ENCODE data around the gene CAT.

- TF ChIP-seq CTCF (IDR thresholded peaks at IDR 0.05) = no peak
- TF ChIP-seq POLR2A (IDR thresholded peaks at IDR 0.05) = no peak
Observed at GRCh38 chr11:34508524-34508923, 69.8 kb downstream of the CAT start.

Measured in thyroid gland (tissue), 4 donors.